Measurements from ENCODE around the gene BTBD8. TPM values are rescaled to one million over a fixed set of nuclear protein-coding genes. Genes with fewer than 3 reads are reported as not detected.
"Not testable (repeated sequence)": the region's sequence is repeated elsewhere in the genome, so short reads cannot be mapped to it uniquely, and the experiment has no call there.

BTBD8 gene
- total RNA-seq, 2 experiments from 2014 or later = 3.7 to 4.6 TPM

DNA sequence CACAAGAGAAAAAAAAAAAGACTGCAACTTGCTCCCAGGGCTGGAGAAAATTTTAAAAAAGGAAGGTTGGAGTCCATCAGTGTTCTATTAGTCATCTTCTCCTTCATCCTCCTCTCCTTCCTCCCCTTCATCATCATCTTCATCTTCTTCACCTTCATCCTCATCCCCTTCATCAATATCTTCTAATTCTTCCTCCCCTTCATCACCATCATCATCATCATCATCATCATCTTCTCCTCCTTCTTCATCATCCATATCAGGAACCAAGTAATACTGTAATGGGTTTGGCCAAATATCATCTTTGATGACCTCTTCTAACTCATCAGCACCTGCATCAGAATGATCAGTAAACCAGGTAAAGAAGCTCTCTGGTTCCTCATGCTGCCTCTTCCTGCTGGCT, 5.7 kb upstream of the BTBD8 start:
- CTCF ChIA-PET = not testable (repeated sequence)

DNA sequence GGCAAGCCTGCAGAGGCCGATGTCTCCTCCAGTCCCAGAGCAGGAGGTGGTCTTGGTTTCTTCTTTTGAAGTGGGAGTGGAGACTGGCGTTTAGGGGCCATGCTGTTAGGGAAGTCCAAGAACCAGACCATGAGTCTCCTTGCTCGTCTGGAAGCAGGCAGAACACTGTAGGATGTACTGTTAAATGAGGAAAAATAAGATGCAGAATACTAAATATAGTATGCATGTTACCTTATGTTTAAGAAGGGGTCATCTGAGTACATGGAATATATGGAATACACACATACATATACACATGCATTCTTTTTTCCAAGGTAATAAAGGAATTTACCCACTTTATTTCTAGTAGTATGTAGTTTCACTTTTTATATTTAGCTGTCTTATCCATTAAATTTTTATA, 4.8 kb upstream of the BTBD8 start, which contains the start of gene SETSIP:
Gene SETSIP (minus strand): TSS at position 101 of the 400 bp plus-strand sequence. CDS start 0 bp downstream, at position 101.
- Mint-ChIP-seq H3K9me3 (no peaks in the 10 kb centered on the region), H3K36me3 (ENCODE audit: low read depth) (no peaks in the 10 kb centered on the region), H3K27me3 (no peaks in the 10 kb centered on the region), H3K4me3 (no peak within 1 kb of the TSS), H3K27ac (no peak within 1 kb of the TSS), H3K4me1 (peaks cover 6% of the 10 kb centered on the region)
- DNase-seq = no peak
- POLR2A ChIA-PET = no interaction called here
- CTCF ChIA-PET = no interaction called here

More for the DNA sequence above, 5.7 kb upstream of the BTBD8 start:
- DNase-seq; POLR2A ChIA-PET; H3K27ac Mint-ChIP-seq; H3K36me3 Mint-ChIP-seq (ENCODE audit: low read depth); H3K4me3 Mint-ChIP-seq; H3K9me3 Mint-ChIP-seq; H3K27me3 Mint-ChIP-seq; H3K4me1 Mint-ChIP-seq: not testable (repeated sequence)

DNA sequence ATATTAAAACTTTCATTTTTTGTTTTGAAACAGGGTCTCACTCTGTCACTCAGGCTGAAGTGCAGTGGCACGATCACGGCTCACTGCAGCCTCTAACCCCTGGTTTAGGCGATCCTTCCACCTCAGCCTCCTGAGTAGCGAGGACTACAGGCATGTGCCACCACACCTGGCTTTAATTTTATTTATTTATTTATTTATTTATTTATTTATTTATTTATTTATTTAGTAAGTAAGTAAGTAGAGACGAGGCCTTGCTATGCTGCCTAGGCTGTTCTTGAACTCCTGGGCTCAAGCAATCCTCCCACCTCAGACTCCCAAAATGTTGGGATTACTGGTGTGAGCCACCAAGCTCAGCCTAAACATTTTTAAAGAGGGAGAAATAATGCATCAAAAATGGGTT, 3.8 kb upstream of the BTBD8 start:
- Mint-ChIP-seq H3K9me3 (no peaks in the 10 kb centered on the region), H3K27me3 (no peaks in the 10 kb centered on the region), H3K36me3 (ENCODE audit: low read depth) (no peaks in the 10 kb centered on the region), H3K4me1 (peaks cover 9% of the 10 kb centered on the region), H3K4me3 (no peak overlapping the region), H3K27ac (no peak overlapping the region)
- ChIA-PET CTCF (interaction anchor here (0.6 to 1.3 kb wide), 2 partner anchors 58 to 410 kb away, joined by 3 read pairs; no protein-coding TSS in a partner anchor), POLR2A (no interaction called here)
- no peak for DNase-seq

DNA sequence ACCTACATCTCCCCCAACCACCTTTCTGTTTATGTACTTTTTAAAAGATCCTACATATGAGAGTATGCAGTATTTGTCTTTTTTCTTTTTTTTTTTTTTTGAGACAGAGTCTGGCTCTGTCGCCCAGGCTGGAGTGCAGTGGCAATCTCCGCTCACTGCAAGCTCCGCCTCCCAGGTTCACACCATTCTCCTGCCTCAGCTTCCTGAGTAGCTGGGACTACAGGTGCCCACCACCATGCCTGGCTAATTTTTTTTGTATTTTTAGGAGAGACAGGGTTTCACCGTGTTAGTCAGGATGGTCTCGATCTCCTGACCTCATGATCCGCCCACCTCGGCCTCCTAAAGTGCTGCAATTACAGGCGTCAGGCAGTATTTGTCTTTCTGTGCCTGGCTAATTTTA, 2.1 kb upstream of the BTBD8 start:
- peaks cover 10% of the 10 kb centered on the region for H3K4me1 Mint-ChIP-seq
- DNase-seq; CTCF ChIA-PET; H3K27me3 Mint-ChIP-seq; POLR2A ChIA-PET; H3K36me3 Mint-ChIP-seq (ENCODE audit: low read depth); H3K4me3 Mint-ChIP-seq; H3K27ac Mint-ChIP-seq; H3K9me3 Mint-ChIP-seq: not testable (repeated sequence)

DNA sequence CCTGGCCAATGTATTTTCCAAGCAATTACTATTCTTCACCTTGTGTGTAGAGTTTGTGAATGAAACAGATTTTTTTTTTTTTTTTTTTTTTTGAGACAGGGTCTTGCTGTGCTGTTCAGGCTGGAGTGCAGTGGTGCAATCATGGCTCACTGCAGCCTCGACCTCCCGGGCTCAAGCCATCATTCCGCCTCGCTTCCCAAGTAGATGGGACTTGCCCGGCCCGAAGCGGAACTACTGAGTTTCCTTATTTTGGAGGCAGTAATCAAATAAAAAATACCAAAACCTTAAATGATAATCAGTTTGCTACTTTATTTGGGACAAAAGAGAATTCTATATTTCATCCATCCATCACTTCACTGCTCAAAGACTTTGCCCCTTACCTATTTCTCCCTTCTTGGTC, 704 bp upstream of the BTBD8 start:
- H3K9me3 Mint-ChIP-seq = no peaks in the 10 kb centered on the region
- POLR2A ChIA-PET = interaction anchor here (1.0 kb wide), 1 partner anchor 131 kb away, joined by 3 read pairs; the partner anchor contains the start of gene BRDT

DNA sequence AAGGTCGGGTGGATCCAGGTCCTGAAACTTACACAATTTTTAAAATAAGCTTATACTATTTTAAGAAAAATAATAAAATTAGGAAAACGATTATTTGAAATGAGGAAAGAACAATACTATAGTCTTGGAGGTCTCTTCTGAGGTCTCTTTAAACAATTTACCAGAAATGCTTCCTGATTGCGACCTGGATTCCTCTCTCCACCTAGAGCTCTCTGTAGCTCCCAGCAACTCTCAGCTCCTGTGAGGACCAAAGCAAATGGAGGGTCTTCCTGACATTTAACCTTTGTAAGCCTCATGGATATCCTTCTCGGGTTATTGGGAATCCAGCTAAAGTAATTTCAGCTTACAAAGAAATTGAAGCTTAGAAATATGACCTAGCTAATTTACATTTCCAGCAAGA, 886 bp downstream of the BTBD8 start:
- DNase-seq = no peak
- H3K36me3 Mint-ChIP-seq (ENCODE audit: low read depth) = no peaks in the 10 kb centered on the region
- ChIA-PET CTCF (interaction anchor here (1.1 to 2.2 kb wide), 5 partner anchors 84 to 404 kb away, joined by 3 to 5 read pairs (median 3); no protein-coding TSS in a partner anchor), POLR2A (interaction anchor here (0.6 to 1.3 kb wide), 8 partner anchors 15 to 457 kb away, joined by 3 to 5 read pairs (median 3); partner anchors contain the start of genes GFI1, GLMN and RPAP2)
- H3K27me3 Mint-ChIP-seq = no peaks in the 10 kb centered on the region
- no peak overlapping the region for H3K27ac Mint-ChIP-seq
- peak overlapping the region; percentile 98 for H3K4me3 Mint-ChIP-seq
- peaks cover 10% of the 10 kb centered on the region for H3K4me1 Mint-ChIP-seq
- peaks cover 8% of the 10 kb centered on the region for H3K9me3 Mint-ChIP-seq

More for the DNA sequence above, 704 bp upstream of the BTBD8 start:
- Mint-ChIP-seq H3K36me3 (ENCODE audit: low read depth) (no peaks in the 10 kb centered on the region), H3K4me3 (peak overlapping the region; percentile 98), H3K27me3 (no peaks in the 10 kb centered on the region), H3K4me1 (peaks cover 10% of the 10 kb centered on the region), H3K27ac (no peak overlapping the region)
- CTCF ChIA-PET = no interaction called here
- no peak for DNase-seq

DNA sequence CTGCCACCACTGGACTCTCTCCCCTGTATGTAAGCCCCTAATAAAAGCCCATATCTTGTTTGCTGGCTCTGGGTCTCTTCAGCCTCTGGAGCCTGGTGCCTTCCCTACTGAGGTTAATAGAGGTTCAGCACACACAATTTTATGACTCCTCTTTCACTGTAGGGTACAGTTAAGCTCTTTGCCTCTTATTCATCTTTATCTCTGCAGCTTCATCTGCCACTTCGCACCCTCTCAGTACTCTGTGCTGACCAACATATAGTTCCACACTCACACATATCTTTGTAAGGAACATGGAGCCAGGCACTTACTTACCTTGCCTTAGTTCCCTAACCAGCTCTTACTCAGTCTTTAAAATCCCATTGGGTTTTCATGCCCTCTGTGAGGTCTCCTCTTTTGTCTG, 4.5 kb downstream of the BTBD8 start:
- Mint-ChIP-seq H3K4me1 (peaks cover 10% of the 10 kb centered on the region), H3K36me3 (ENCODE audit: low read depth) (no peaks in the 10 kb centered on the region), H3K27me3 (no peaks in the 10 kb centered on the region), H3K9me3 (peaks cover 8% of the 10 kb centered on the region), H3K27ac (no peak overlapping the region), H3K4me3 (no peak overlapping the region)
- ChIA-PET POLR2A (no interaction called here), CTCF (no interaction called here)
- DNase-seq = no peak

DNA sequence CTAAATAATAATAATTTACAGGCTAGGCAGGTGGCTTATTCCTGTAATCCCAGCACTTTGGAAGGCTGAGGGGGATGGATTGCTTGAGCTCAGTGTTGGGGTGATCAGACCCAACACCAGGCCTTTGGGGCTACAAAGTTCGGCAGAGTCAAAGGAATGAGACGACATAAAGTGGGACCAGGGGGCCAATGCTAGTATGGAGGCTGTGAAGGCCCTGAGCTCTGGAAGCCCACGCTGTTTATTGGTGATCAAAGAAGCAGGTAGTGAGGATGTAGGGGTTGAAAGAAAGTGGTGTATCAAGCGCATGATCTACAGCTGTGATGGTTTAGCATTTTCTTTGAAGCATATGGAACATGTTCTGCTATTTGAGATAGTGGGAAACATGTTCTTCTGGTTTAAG, 5.6 kb downstream of the BTBD8 start:
- CTCF ChIA-PET = no interaction called here
- Mint-ChIP-seq H3K36me3 (ENCODE audit: low read depth) (no peaks in the 10 kb centered on the region), H3K4me1 (peaks cover 4% of the 10 kb centered on the region), H3K9me3 (peaks cover 8% of the 10 kb centered on the region), H3K27me3 (no peaks in the 10 kb centered on the region), H3K27ac (no peak overlapping the region), H3K4me3 (no peak overlapping the region)
- DNase-seq = no peak
- POLR2A ChIA-PET = no interaction called here

DNA sequence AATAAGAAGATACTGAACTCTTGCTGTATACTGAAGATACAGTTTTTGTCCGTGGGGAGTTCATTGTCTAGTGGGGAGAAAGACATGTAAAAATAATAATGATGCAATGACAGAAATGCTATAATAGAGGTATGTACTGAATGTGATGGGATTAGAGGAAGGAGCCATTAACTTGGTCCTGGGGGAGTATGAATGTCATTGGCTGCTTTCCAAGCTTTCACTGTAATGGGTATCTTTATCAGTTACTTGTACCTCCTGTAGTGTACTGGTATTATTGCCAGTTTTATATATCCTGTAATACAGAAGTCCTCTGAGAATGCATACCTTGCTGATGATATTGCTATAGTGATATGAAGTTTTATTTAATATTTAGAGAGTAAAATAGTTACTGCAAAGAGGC, 7.4 kb downstream of the BTBD8 start:
- Mint-ChIP-seq H3K4me1 (no peaks in the 10 kb centered on the region), H3K27me3 (no peaks in the 10 kb centered on the region), H3K4me3 (no peak overlapping the region), H3K36me3 (ENCODE audit: low read depth) (no peaks in the 10 kb centered on the region), H3K9me3 (peaks cover 8% of the 10 kb centered on the region), H3K27ac (no peak overlapping the region)
- DNase-seq = no peak
- CTCF ChIA-PET = no interaction called here
- POLR2A ChIA-PET = no interaction called here

DNA sequence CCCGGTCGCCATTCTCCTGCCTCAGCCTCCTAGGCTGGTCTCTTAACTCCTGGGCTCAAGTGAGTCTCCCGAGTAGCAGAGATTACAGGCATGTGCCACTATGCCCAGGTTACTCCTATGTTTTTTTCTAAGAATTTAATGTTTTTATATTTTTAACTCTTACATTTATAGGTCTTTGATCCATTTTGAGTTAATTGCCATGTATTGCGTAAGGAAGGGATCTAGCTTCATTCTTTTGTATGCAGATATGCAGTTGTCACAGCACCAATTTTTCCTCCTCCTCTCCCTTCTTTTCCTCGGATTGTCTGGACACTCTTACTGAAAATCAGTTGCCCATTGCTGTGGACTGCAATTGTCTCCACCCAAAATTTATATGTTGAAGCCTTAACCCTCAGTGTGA, 11.5 kb downstream of the BTBD8 start:
- H3K36me3 Mint-ChIP-seq (ENCODE audit: low read depth) = no peaks in the 10 kb centered on the region
- no peaks in the 10 kb centered on the region for H3K27me3 Mint-ChIP-seq
- no peaks in the 10 kb centered on the region for H3K9me3 Mint-ChIP-seq
- no peak overlapping the region for H3K4me3 Mint-ChIP-seq
- POLR2A ChIA-PET = no interaction called here
- CTCF ChIA-PET = no interaction called here
- no peak for DNase-seq
- no peak overlapping the region for H3K27ac Mint-ChIP-seq
- H3K4me1 Mint-ChIP-seq = no peaks in the 10 kb centered on the region

DNA sequence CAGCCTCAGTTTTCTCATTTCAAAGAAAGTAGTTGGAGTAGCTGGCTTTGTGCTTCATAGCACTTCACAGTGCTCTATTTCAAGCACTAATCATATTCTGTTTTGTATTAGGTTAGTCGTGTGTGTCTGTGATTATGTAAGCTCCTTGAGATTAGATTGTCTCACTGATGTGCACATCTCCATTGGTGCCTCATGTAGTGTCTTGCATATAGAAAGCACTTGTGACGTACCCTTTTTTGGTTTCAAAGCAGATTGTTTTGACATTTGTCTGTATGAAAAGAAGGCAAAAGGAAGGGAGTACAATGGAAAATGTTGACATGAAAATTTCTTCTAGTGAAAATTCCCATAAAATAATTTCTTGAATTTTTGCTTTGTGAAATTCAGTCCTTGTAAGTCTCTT, 13.9 kb downstream of the BTBD8 start:
- CTCF ChIA-PET = no interaction called here
- Mint-ChIP-seq H3K4me3 (no peak overlapping the region), H3K27ac (no peak overlapping the region), H3K27me3 (no peaks in the 10 kb centered on the region), H3K36me3 (ENCODE audit: low read depth) (no peaks in the 10 kb centered on the region), H3K9me3 (no peaks in the 10 kb centered on the region), H3K4me1 (no peaks in the 10 kb centered on the region)
- no peak for DNase-seq
- POLR2A ChIA-PET = no interaction called here

DNA sequence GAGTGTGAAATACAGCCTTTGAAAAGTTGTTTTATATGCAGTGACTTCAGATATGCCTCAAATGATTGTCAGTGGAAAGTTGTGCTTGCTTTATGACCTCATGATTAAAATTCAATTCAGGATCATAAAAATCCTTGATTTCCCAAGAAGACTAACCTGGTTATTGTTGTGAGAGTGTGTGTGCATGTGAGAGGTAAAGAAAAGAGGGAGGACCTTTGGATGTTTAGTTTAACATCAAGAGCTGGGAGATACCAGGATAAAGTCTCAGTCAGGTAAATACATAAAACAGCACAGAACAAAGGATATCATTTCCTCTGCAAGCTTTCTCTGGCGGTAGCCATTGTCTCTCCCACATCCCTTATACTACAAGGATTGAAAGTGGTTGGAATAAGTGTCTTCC, 14.4 kb downstream of the BTBD8 start:
- ChIA-PET CTCF (no interaction called here), POLR2A (no interaction called here)
- no peaks in the 10 kb centered on the region for H3K9me3 Mint-ChIP-seq
- no peak overlapping the region for H3K27ac Mint-ChIP-seq
- DNase-seq = no peak
- no peaks in the 10 kb centered on the region for H3K4me1 Mint-ChIP-seq
- H3K27me3 Mint-ChIP-seq = no peaks in the 10 kb centered on the region
- H3K36me3 Mint-ChIP-seq (ENCODE audit: low read depth) = no peaks in the 10 kb centered on the region
- no peak overlapping the region for H3K4me3 Mint-ChIP-seq

DNA sequence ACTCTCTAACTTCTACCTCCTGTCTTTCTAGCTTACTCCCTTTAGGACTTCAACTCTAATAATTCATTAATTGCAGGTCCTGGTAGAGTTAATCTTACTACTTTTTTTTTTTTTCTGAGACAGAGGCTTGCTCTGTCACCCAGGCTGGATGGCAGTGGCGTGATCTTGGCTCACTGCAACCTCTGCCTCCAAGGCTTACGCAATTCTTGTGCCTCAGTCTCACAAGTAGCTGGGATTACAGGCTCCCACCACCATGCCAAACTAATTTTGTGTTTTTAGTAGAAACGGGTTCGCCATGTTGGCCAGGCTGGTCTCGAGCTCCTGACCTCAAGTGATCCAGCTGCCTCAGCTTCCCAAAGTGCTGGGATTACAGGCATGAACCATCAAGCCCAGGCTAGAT, 15.7 kb downstream of the BTBD8 start:
- H3K9me3 Mint-ChIP-seq = no peaks in the 10 kb centered on the region
- ChIA-PET POLR2A (interaction anchor here (0.7 kb wide), 1 partner anchor 15 kb away, joined by 4 read pairs; no protein-coding TSS in a partner anchor), CTCF (interaction anchor here (0.7 kb wide), 1 partner anchor 670 kb away, joined by 3 read pairs; no protein-coding TSS in a partner anchor)
- no peaks in the 10 kb centered on the region for H3K27me3 Mint-ChIP-seq
- DNase-seq = no peak
- H3K4me1 Mint-ChIP-seq = no peaks in the 10 kb centered on the region
- H3K27ac Mint-ChIP-seq = no peak overlapping the region
- no peak overlapping the region for H3K4me3 Mint-ChIP-seq
- H3K36me3 Mint-ChIP-seq (ENCODE audit: low read depth) = no peaks in the 10 kb centered on the region

DNA sequence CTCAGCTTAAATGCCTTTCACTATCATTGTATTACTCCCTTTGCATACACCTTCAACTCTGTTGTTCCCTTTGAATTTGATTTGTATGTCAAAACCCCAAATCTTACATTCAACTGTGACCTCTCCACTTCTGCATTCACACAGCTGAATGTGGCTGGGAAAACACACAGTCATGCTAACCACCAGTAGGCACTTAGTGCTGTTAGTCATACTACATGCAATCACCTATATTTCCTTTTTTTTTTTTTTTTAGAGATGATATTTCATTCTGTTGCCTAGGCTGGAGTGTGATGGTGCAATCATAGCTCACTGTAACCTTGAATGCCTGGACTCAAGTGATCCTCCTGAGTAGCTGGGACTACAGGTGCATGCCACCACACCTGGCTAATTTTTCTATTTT, 16.2 kb downstream of the BTBD8 start:
- H3K4me1 Mint-ChIP-seq = no peaks in the 10 kb centered on the region
- H3K36me3 Mint-ChIP-seq (ENCODE audit: low read depth) = no peaks in the 10 kb centered on the region
- H3K4me3 Mint-ChIP-seq = no peak overlapping the region
- POLR2A ChIA-PET = interaction anchor here (0.7 kb wide), 1 partner anchor 15 kb away, joined by 4 read pairs; no protein-coding TSS in a partner anchor
- H3K27ac Mint-ChIP-seq = no peak overlapping the region
- CTCF ChIA-PET = no interaction called here
- no peak for DNase-seq
- no peaks in the 10 kb centered on the region for H3K27me3 Mint-ChIP-seq
- no peaks in the 10 kb centered on the region for H3K9me3 Mint-ChIP-seq
